ENCODE results near the gene HASPIN.

DNA sequence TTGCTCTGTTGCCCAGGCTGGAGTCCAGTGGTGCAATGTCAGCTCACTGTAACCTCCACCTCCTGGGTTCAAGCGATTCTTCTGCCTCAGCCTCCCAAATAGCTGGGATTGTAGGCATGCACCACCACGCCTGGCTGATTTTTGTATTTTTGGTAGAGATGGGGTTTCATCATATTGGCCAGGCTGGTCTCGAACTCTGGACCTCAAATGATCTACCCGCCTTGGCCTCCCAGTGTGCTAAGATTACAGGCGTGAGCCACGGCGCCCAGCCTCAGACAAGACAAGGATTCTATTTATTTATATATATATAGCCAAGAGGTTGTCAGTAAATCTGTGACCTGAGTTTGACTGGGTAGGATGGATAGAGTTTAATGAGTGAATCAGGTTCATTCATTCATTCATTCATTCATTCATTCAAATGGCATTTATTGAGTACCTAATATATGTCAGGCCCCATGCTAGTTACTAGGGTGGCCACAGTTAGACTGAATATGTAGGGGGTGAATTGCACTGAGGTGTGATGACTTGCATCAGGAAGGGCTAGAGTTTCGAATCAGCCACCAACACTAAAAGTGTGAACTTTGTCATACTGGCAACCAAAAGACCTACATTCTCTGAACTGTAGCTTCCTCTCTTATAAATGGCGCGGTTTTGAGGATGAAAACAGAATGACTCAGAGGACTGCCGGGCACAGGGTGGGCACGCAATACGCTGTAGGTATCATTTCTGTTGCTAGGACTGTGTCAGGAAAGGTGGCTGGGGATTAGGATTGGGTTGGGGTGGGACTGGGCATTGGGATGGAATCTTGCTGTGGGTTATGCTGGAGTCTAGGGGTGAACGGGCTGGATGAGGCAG lies 39.4 kb downstream of the HASPIN start:
- TF ChIP-seq CTCF (conservative IDR thresholded peaks at IDR 0.05; ENCODE audit: low read depth, low read length) (no peak), EZH2 (IDR thresholded peaks at IDR 0.05; ENCODE audit: borderline replicate concordance, low read depth, low read length, poor library complexity, severe bottlenecking) (no peak)

All from A673 (cell line).